GM12865 (cell line): ENCODE data around the gene PRKAR1B.

Experiments used
- DNase-seq: peaks from one replicate; pipeline ENCODE4 v3.0.0; 2010; ENCODE audit warnings: low read depth
- H3K4me3 ChIP-seq: 2 replicates; pipeline ENCODE4 v1.5.1; 2011; ENCODE audit warnings: mild to moderate bottlenecking, low read depth, low read length, control low read depth
- CTCF ChIP-seq: IDR thresholded peaks from 2 replicates; pipeline ENCODE4 v1.5.1; 2011; ENCODE audit warnings: low read length, control low read depth, low read depth, inconsistent platforms; ENCODE audit not compliant: insufficient read depth; ENCODE audit errors: missing control alignments

PRKAR1B gene

GRCh38 chr7:628826-629225 lies 98.3 kb downstream of the PRKAR1B start:
- no peak overlapping the region for H3K4me3 ChIP-seq
- no peak for TF ChIP-seq CTCF
- no peak for DNase-seq

GRCh38 chr7:628402-628763 lies 98.7 kb downstream of the PRKAR1B start:
- TF ChIP-seq CTCF = no peak
- DNase-seq = no peak
- H3K4me3 ChIP-seq = no peak overlapping the region

- no peak for DNase-seq
- no peak for TF ChIP-seq CTCF
- no peak overlapping the region for H3K4me3 ChIP-seq
Observed at GRCh38 chr7:627661-628401, 99.2 kb downstream of the PRKAR1B start.

GRCh38 chr7:625376-625971 lies 101.6 kb downstream of the PRKAR1B start:
- TF ChIP-seq CTCF = no peak
- H3K4me3 ChIP-seq = no peak overlapping the region
- DNase-seq = no peak

GRCh38 chr7:623464-623863 lies 103.6 kb downstream of the PRKAR1B start:
- no peak for TF ChIP-seq CTCF
- H3K4me3 ChIP-seq = no peak overlapping the region
- DNase-seq = no peak

- no peak for DNase-seq
- no peak for TF ChIP-seq CTCF
- H3K4me3 ChIP-seq = no peak overlapping the region
Observed at GRCh38 chr7:621572-622285, 105.4 kb downstream of the PRKAR1B start.

- DNase-seq = no peak
- no peak for TF ChIP-seq CTCF
- no peak overlapping the region for H3K4me3 ChIP-seq
Observed at GRCh38 chr7:620885-621284, 106.2 kb downstream of the PRKAR1B start.
